ENCODE results near the gene DGKH. TPM values are rescaled to one million over a fixed set of nuclear protein-coding genes. Genes with fewer than 3 reads are reported as not detected.
"Not testable (repeated sequence)": the region's sequence is repeated elsewhere in the genome, so short reads cannot be mapped to it uniquely, and the experiment has no call there.

The DGKH gene
- total and polyA plus RNA-seq, 2 donors: 3.4 to 36.4 TPM

DNA sequence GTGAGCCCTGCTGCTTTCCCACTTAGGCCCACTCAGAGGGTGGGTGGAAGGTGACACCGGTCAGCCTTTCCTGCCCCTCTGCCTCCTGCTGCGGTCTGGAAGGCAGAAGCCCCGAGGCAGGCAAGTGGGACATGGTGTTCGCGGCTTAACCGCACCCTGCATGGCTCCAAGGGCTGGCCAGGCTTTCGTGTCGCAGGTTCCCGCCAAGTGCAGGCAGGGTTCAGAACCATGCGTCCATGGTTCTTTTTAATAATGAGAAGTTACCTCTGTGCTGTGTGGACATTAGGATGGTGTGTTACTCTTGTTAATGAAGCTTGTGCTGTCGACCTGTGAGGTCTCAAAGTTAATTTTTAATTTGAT is 986 bp downstream of the DGKH start:
- peak overlapping the region; percentile 93 for H3K4me3 ChIP-seq (ENCODE audit: low read depth, low read length)
- DNase-seq (ENCODE audit: extremely low spot score): no peak
- WGBS: 9% methylated on average over 11 of the region's 11 CpGs
- no peaks in the 10 kb centered on the region for H3K4me1 ChIP-seq (ENCODE audit: insufficient read depth)
- H3K27ac ChIP-seq (ENCODE audit: low read depth): peak overlapping the region; percentile 30
- no peaks in the 10 kb centered on the region for H3K36me3 ChIP-seq (ENCODE audit: insufficient read depth)

DNA sequence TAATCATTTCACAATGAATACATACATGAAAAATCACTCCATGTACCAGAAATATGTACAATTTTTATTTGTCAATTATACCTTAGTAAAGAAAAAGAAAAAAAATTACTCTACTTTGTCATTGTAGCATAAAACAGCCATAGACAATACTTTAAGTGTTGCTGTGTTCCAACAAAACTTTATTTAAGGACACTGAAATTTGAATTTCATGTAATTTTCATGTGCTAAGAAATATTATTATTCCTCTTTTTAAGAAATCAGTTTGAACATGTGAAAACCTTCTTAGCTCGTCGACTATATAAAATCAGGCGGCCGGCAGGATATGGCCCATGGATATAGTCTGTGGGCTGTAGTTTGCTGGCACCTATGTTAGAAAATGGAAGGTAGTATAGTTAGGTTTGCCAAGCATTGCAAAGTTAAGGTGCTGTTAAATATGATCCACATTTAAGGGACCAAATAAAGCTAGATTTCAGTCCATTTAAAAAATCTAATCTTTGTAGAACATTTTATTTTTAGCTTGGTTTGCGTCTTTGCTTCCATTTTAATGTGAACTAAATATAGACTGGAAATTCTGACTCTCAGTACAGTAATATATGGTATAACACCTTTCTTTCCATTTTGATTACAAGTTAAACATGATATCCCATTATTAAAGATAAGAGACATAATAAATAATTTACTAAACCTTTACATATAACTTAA is 6.5 kb downstream of the DGKH start:
- no peaks in the 10 kb centered on the region for H3K36me3 ChIP-seq (ENCODE audit: insufficient read depth)
- no peak overlapping the region for H3K27ac ChIP-seq (ENCODE audit: low read depth)
- no peak overlapping the region for H3K4me3 ChIP-seq (ENCODE audit: low read depth, low read length)
- WGBS: 79% methylated on average over 5 of the region's 5 CpGs
- no peak for DNase-seq (ENCODE audit: extremely low spot score)
- no peaks in the 10 kb centered on the region for H3K4me1 ChIP-seq (ENCODE audit: insufficient read depth)

DNA sequence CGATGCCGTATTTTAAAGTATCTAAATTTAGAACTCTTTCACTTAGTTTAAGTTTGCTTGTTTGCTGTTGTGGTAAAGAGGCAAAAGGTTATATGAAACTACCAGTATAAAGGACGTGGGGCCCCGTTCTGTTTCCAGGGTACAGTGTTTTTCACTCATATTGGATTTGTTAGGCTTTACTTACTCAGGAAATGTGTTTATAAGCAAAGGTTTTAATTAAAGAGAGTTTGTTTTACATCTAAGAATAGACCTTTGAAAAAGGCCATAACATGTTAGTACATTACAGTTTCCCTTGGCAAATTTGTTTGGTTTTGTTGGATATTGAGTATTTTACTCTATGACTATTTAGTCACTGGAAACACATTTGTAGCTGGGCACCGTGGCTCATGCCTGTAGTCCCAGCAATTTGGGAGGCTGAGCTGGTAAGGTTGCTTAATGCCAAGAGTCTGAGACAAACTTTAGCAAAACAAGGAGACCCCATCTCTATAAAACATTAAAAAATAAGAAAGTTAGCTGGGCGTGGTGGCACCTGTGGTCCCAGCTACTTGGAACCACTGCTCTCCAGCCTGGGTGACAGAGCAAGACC is 7.1 kb downstream of the DGKH start:
- no peak for DNase-seq (ENCODE audit: extremely low spot score)

DNA sequence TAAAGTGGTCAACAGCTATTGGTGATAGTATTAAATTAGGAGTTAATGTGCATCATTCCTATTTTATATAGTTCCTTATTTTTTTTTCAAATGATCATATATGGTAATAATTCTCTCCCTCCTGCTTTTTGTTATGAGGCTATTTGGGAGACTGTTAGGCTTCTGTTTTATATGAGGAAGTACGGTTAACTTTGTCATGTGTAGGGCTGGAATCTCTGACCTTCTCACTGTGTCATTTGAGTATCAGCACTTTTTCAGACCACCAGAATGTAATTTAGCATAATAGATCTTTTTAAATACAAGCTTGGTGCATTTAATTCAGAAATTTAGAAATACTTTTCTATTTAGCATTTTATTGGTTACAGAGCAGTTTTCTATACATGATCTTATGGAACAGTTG is 7.7 kb downstream of the DGKH start:
- no peak for DNase-seq (ENCODE audit: extremely low spot score)
- Histone ChIP-seq H3K4me3 (ENCODE audit: low read depth, low read length) (no peak overlapping the region), H3K4me1 (ENCODE audit: insufficient read depth) (no peaks in the 10 kb centered on the region), H3K36me3 (ENCODE audit: insufficient read depth) (no peaks in the 10 kb centered on the region), H3K27ac (ENCODE audit: low read depth) (no peak overlapping the region)
- 68% methylated on average over 1 of the region's 1 CpG for WGBS

More for the DNA sequence above, 7.1 kb downstream of the DGKH start:
- no peak overlapping the region for H3K4me3 ChIP-seq (ENCODE audit: low read depth, low read length)
- H3K27ac ChIP-seq (ENCODE audit: low read depth): peak overlapping the region; percentile 38
- no peaks in the 10 kb centered on the region for H3K4me1 ChIP-seq (ENCODE audit: insufficient read depth)
- 75% methylated on average over 6 of the region's 6 CpGs for WGBS
- no peaks in the 10 kb centered on the region for H3K36me3 ChIP-seq (ENCODE audit: insufficient read depth)

DNA sequence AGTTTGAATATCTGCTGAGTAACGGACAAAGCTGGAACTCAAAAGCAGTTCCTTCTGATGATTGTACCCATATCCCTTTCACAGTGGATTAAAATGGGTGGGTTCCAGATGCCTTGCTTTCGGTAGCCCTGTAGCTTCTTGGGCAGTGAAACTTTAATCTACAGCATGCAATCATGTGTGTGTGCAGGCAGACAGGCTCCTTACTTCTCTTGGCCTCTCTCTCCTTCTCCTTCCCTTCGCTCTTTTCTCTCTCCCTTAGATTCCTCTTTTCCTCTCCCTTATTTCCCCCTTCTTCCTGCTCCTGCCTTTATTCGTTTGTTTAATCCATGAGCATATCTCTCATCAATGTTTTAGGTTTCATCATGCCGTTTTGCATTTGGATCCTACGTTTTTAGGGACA is 8.1 kb downstream of the DGKH start:
- no peak overlapping the region for H3K27ac ChIP-seq (ENCODE audit: low read depth)
- no peaks in the 10 kb centered on the region for H3K4me1 ChIP-seq (ENCODE audit: insufficient read depth)
- no peak for DNase-seq (ENCODE audit: extremely low spot score)
- WGBS: 82% methylated on average over 6 of the region's 6 CpGs
- no peak overlapping the region for H3K4me3 ChIP-seq (ENCODE audit: low read depth, low read length)
- H3K36me3 ChIP-seq (ENCODE audit: insufficient read depth): no peaks in the 10 kb centered on the region

DNA sequence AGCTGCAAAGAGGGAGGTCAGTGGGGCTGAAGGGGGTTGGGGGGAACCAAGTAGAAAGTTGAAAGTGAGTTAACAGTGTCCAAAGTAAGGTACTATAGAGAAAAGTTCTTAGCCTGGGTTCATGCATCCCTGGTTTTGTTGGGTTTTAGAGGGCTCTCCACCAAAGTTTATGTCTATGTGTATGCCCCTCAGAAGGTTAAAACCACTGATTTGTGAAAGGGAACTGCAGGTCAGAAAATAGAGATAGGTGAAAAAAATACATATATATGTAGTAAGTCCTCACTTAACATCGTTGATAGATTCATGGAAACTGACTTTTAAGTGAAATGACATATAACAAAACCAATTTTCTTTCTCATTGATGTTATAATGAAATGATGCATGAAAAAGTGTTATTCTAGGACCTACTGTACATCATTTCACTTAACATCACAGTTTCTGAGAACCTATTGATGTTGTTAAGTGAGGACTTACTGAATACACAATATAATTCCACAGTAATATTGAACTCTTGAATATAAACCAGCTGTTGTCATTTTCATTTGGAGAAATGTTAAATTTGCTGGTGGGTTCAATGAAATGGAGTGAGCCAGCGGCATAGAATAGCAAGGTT is 9.6 kb downstream of the DGKH start:
- no peak for DNase-seq (ENCODE audit: extremely low spot score)
- H3K4me3 ChIP-seq (ENCODE audit: low read depth, low read length): no peak overlapping the region
- 93% methylated on average over 2 of the region's 2 CpGs for WGBS
- H3K4me1 ChIP-seq (ENCODE audit: insufficient read depth): no peaks in the 10 kb centered on the region
- no peaks in the 10 kb centered on the region for H3K36me3 ChIP-seq (ENCODE audit: insufficient read depth)
- H3K27ac ChIP-seq (ENCODE audit: low read depth): no peak overlapping the region

DNA sequence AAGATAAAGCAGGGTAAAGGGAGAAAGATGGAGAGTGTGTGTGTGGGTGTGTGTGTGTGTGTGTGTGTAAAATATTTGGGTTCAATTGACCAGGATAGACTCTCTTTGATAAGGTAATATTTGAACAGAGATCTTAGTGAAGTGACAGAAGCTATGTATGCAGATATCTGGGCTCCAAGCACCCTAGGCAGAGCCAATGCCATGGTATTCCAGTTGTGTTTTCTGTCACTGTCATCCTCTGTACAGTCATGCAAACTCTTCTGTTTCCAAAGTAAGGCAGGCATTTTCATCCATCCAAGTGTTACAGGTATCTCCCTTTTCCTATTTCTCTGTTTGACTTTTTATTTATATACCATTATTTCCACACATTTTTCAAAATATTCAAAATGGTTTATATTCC is 13.5 kb downstream of the DGKH start:
- H3K36me3 ChIP-seq (ENCODE audit: insufficient read depth): no peaks in the 10 kb centered on the region
- H3K4me1 ChIP-seq (ENCODE audit: insufficient read depth): no peaks in the 10 kb centered on the region
- no peak overlapping the region for H3K27ac ChIP-seq (ENCODE audit: low read depth)
- DNase-seq (ENCODE audit: extremely low spot score): no peak
- H3K4me3 ChIP-seq (ENCODE audit: low read depth, low read length): no peak overlapping the region

DNA sequence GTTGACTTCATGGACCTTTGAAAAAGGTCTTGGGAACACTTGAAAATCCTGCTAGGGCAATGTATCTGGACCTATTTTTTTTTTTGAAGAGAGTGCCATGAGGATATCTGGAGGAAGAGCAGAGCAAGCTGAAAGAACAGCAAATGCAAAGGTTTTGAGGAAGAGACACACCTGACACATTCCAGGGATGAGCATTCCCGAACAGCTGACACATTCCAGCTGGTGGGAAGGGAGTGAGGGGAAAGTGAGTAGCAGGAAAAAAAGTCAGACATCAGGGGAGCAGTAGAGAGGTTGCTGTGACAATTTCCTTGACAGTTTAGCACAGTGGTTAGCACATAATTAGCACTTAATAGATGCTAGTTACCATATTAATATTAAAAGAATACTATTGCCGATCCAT is 14.7 kb downstream of the DGKH start:
- 82% methylated on average over 2 of the region's 2 CpGs for WGBS

DNA sequence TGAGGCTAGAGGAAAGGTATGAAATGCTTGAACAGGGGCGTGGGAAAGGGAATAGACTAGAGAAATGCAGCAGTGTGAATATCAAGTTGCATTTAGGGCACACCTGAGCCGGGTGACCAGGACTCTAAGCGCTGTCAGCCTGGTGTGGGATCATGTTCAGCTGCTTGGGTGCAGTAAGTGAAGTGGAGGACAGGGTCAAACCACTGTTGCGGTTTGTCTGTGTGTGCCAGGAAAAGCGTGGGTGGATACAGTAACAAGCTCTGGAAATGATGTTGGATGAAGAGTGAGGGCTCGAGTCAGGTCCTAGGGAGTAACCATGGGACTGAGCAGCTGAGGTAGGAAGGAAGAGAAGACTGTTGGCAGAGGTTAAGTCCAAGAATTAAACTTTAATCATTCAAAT is 15.8 kb downstream of the DGKH start:
- H3K27ac ChIP-seq (ENCODE audit: low read depth): no peak overlapping the region
- WGBS: 78% methylated on average over 6 of the region's 6 CpGs
- no peaks in the 10 kb centered on the region for H3K36me3 ChIP-seq (ENCODE audit: insufficient read depth)
- H3K4me1 ChIP-seq (ENCODE audit: insufficient read depth): no peaks in the 10 kb centered on the region
- DNase-seq (ENCODE audit: extremely low spot score): no peak
- no peak overlapping the region for H3K4me3 ChIP-seq (ENCODE audit: low read depth, low read length)

More for the DNA sequence above, 14.7 kb downstream of the DGKH start:
- no peak overlapping the region for H3K4me3 ChIP-seq (ENCODE audit: low read depth, low read length)
- H3K27ac ChIP-seq (ENCODE audit: low read depth): no peak overlapping the region
- DNase-seq (ENCODE audit: extremely low spot score): no peak
- H3K36me3 ChIP-seq (ENCODE audit: insufficient read depth): no peaks in the 10 kb centered on the region
- no peaks in the 10 kb centered on the region for H3K4me1 ChIP-seq (ENCODE audit: insufficient read depth)

DNA sequence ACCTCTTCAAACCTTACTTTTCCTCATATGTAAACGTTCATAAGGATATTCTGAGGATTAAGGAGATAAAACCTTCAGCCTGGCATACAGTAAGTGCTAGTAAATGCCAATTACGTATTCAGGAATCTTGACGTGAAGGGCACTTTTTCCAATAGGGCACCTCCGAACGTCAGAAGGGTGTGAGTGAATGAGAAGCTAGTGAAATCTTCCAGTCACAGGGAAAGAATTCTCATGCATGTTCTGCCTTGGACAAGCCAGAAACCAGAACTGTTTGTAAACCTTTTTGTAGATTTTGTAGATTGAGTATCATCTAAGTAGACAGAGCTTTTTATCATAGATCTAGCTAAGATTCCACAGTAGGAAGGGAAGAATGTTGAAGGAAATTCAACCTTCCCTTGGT is 16.5 kb downstream of the DGKH start:
- H3K4me1 ChIP-seq (ENCODE audit: insufficient read depth): no peaks in the 10 kb centered on the region
- H3K36me3 ChIP-seq (ENCODE audit: insufficient read depth): no peaks in the 10 kb centered on the region
- DNase-seq (ENCODE audit: extremely low spot score): no peak

DNA sequence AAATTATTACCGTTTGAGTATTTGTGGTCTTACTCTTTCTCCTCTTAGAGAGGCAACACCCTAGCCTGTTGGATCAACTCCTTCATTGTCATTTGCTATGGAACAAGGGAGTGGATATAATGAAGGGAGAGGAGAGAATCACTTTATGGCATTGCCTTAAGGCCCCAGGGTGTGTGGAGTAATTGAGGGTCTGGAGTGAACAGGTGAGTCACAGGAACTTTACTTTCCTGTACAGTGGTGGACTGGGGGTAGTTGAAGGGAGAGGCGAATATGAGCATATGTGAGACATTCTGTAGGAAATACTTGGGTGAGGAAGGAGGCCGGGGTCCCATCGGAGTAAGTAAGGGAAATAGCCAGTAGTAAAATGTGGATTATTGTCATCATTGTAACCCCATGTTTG is 17.0 kb downstream of the DGKH start:
- DNase-seq (ENCODE audit: extremely low spot score): no peak
- Histone ChIP-seq H3K27ac (ENCODE audit: low read depth) (no peak overlapping the region), H3K4me1 (ENCODE audit: insufficient read depth) (no peaks in the 10 kb centered on the region), H3K4me3 (ENCODE audit: low read depth, low read length) (no peak overlapping the region), H3K36me3 (ENCODE audit: insufficient read depth) (no peaks in the 10 kb centered on the region)
- WGBS: 80% methylated on average over 4 of the region's 4 CpGs

More for the DNA sequence above, 16.5 kb downstream of the DGKH start:
- Histone ChIP-seq H3K27ac (ENCODE audit: low read depth) (no peak overlapping the region), H3K4me3 (ENCODE audit: low read depth, low read length) (no peak overlapping the region)
- 56% methylated on average over 5 of the region's 5 CpGs for WGBS

DNA sequence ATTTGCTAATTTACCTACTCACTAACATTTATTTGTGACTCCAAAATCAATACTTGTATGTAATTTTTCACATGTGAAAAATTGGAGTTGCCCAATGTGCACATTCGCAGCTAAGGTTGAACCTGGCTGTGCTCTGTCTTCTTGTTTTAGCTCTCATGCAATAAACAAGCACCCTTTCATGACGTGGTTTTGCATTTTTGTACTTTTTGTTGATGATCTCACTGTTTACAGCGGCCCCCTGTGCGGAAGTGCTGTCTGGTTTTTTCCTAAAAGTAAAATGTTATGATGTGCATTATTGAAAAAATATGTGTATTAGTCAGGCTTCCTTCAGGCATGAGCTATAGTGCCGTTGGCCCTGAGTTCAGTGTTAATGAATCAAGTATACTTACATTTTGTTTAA is 18.1 kb downstream of the DGKH start:
- DNase-seq (ENCODE audit: extremely low spot score): no peak
- no peaks in the 10 kb centered on the region for H3K4me1 ChIP-seq (ENCODE audit: insufficient read depth)
- H3K36me3 ChIP-seq (ENCODE audit: insufficient read depth): no peaks in the 10 kb centered on the region
- no peak overlapping the region for H3K4me3 ChIP-seq (ENCODE audit: low read depth, low read length)
- no peak overlapping the region for H3K27ac ChIP-seq (ENCODE audit: low read depth)
- whole genome bisulfite sequencing: 70% methylated on average over 5 of the region's 5 CpGs

DNA sequence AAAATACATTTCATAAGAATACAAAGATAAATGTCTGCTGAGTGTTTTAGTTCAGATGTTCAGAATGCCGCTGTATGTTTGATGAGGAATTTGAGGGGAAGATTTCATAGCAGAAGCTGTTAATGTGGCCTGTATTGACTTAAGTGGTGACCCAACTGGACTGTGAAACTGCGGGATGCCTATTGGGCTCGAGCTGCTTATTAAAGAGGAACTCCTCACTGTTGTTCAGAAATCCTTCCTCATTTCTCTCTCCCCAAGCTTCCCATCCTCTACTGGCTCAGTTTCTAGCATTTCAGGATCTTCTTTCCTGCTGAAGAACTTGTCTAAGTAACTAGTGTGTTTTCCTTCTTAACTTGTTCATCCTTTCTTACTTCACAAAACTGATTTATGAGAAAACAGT is 20.4 kb downstream of the DGKH start:
- 69% methylated on average over 3 of the region's 3 CpGs for WGBS
- no peak overlapping the region for H3K4me3 ChIP-seq (ENCODE audit: low read depth, low read length)
- H3K4me1 ChIP-seq (ENCODE audit: insufficient read depth): no peaks in the 10 kb centered on the region
- no peaks in the 10 kb centered on the region for H3K36me3 ChIP-seq (ENCODE audit: insufficient read depth)
- H3K27ac ChIP-seq (ENCODE audit: low read depth): no peak overlapping the region
- no peak for DNase-seq (ENCODE audit: extremely low spot score)

DNA sequence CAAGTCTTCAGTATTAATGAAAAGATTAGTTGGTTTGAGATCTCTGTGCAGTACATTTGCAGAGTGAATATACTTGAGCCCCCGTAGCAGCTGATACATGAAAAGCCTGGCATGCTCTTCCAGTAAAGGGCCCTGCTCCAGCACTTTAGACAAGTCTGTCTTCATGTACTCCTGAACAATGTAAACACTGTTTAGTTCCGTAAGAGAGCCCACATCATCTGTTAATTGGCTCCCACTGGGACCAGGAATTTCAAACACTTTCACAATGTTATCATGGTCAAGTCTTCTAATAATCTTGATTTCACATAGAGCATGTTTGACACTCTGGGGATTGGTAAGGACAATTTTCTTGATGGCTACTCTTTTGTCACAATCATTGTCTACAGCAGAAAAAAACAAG is 22.2 kb downstream of the DGKH start:
- not testable (repeated sequence) for H3K4me3 ChIP-seq (ENCODE audit: low read depth, low read length); DNase-seq (ENCODE audit: extremely low spot score); H3K36me3 ChIP-seq (ENCODE audit: insufficient read depth); H3K27ac ChIP-seq (ENCODE audit: low read depth); H3K4me1 ChIP-seq (ENCODE audit: insufficient read depth)
- 55% methylated on average over 2 of the region's 2 CpGs for WGBS
